SJCRH30 (cell line): Measurements from ENCODE around the gene GPAT2. TPM values are rescaled to one million over a fixed set of nuclear protein-coding genes. Genes with fewer than 3 reads are reported as not detected.
"Not testable (repeated sequence)": the region's sequence is repeated elsewhere in the genome, so short reads cannot be mapped to it uniquely, and the experiment has no call there.

Experiments used
- DNase-seq, 2 experiments: peaks; one replicate each; pipeline ENCODE4 v3.0.0-alpha.2; 2015 to 2020
- H3K27ac ChIP-seq: fragments of 250-450 bp; sonication (Bioruptor Pico); 2 replicates; pipeline ENCODE4 v1.5.1; 2020; ENCODE audit warnings: mild to moderate bottlenecking, moderate library complexity
- H3K27me3 ChIP-seq: fragments of 250-450 bp; sonication (Bioruptor Pico); 2 replicates; pipeline ENCODE4 v1.5.1; 2020; ENCODE audit warnings: mild to moderate bottlenecking, moderate library complexity
- H3K36me3 ChIP-seq: fragments of 250-450 bp; sonication (Bioruptor Pico); 2 replicates; pipeline ENCODE4 v1.5.1; 2020; ENCODE audit warnings: mild to moderate bottlenecking, moderate library complexity
- H3K4me1 ChIP-seq: fragments of 250-450 bp; sonication (Bioruptor Pico); 2 replicates; pipeline ENCODE4 v1.5.1; 2020; ENCODE audit warnings: mild to moderate bottlenecking, moderate library complexity
- H3K4me3 ChIP-seq: fragments of 250-450 bp; sonication (Bioruptor Pico); 2 replicates; pipeline ENCODE4 v1.5.1; 2020; ENCODE audit warnings: mild to moderate bottlenecking, moderate library complexity
- H3K9me3 ChIP-seq: fragments of 250-450 bp; sonication (Bioruptor Pico); replicated peaks from 2 replicates; pipeline ENCODE4 v1.5.1; 2020; ENCODE audit warnings: mild to moderate bottlenecking, moderate library complexity
- total RNA-seq: library from RNA; depleted of rRNA; stranded (reverse); fragments of >200 nt; shearing (Covaris generic); gene quantifications from 2 replicates; pipeline ENCODE4 v1.2.3, GENCODE V29; 2014; rRNA removed

The GPAT2 gene
- total RNA-seq, 1 experiment from 2014 or later: 0.08 TPM

DNA sequence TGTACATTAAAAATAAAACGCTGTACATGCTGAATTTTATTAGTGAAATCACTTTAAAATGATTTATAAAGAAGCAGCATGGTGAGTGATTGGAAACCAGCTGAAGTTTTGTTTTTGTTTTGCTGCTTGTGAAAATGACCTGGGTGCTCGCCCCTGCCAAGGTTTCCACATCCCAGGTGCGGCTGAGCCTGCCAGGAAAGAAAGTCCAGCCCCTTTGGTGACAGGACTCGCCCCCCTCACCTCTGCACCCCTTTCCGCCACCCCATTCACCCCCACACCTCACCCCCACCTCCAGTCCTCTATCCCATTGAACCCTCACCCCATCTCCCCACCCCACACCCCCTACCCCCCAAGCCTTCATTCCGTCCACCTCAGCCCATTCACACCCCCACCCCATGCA is 43.8 kb downstream of the GPAT2 start:
- not testable (repeated sequence) for H3K27ac ChIP-seq, H3K4me1 ChIP-seq, DNase-seq, H3K27me3 ChIP-seq, H3K9me3 ChIP-seq, H3K36me3 ChIP-seq
- peak overlapping the region; percentile 42 for H3K4me3 ChIP-seq

Other genes starting within 250 kb of the GPAT2 start
- gene ANKRD36C, start 43.1 kb downstream of the GPAT2 start, total RNA-seq: 16.6 and 28.8 TPM in 2 replicates
- gene ADRA2B, start 81.7 kb upstream of the GPAT2 start, total RNA-seq: not detected in 2 replicates
- gene ASTL, start 103.6 kb upstream of the GPAT2 start, total RNA-seq: not detected in 2 replicates
- gene DUSP2, start 110.5 kb upstream of the GPAT2 start, total RNA-seq: 0.67 and 1.0 TPM in 2 replicates
- gene STARD7, start 173.9 kb upstream of the GPAT2 start, total RNA-seq: 232 and 243 TPM in 2 replicates
- gene TMEM127, start 231.1 kb upstream of the GPAT2 start, total RNA-seq: 16.2 and 17.9 TPM in 2 replicates
- gene CIAO1, start 231.3 kb upstream of the GPAT2 start, total RNA-seq: 59.2 and 59.9 TPM in 2 replicates